CD4-positive, alpha-beta T cell treated with Interleukin-10 for 1 hour (primary cell): ENCODE measurements around the gene AIG1.
"Not testable (repeated sequence)": the region's sequence is repeated elsewhere in the genome, so short reads cannot be mapped to it uniquely, and the experiment has no call there.

ENCODE experiments used
- DNase-seq: peaks from one replicate; pipeline ENCODE4 v3.0.0-alpha.2; 2020

Gene AIG1

DNA sequence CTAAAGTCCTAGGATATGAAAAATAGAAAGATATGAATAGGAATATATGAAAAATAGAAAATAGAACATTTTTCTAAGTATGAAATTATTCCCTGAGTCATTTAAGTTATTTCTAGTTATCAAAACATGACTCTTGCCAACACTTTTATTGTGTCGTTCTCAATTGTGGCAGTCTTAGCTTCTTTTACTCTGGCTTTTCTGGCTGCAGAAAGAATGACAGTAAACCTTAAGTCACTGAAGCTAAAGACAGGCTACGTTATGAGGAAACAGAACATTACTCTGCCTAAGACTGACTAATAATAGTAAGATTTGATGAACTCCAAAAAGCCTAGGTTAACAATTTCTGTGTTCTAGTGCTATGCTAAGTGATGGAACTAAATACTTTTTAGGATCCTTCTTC lies 74.6 kb downstream of the AIG1 start:
- DNase-seq: no peak

DNA sequence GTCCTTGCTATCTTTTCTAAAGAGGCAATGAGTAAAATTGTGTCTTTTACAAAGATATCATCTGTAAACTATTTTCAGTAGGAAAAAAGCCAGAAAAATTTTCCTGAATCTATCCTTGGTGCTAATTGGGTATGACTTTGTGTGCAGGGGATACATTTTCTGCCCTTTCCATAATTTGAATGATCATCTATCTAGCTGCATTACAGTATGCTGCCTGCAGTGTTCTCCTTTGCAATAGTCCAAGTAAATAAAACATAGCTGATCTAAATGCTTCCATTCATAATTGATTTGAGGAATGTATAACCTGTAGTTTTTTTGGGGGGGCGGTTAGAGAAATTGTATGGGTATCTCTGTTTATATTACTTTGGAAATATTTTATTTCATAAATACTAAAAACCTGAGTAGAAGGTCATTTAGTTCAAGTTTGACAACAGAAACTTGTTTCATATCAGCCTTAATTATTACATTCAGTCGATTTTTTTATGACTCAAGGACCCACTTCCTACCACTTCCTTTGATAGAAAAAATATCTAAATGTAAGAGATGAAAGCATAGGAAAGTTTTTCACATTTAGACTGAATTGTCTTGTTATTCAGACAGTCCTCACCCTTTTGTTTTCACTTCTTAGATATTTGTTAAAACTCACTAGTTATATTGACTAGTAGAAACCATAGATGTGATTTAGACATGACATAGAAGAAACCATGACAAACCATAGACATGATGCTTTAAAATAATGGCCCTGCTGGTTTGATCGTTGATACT lies 75.3 kb downstream of the AIG1 start:
- DNase-seq: no peak

- DNase-seq: no peak
Measured at GRCh38 chr6:143136647-143137046, 76.0 kb downstream of the AIG1 start.

DNA sequence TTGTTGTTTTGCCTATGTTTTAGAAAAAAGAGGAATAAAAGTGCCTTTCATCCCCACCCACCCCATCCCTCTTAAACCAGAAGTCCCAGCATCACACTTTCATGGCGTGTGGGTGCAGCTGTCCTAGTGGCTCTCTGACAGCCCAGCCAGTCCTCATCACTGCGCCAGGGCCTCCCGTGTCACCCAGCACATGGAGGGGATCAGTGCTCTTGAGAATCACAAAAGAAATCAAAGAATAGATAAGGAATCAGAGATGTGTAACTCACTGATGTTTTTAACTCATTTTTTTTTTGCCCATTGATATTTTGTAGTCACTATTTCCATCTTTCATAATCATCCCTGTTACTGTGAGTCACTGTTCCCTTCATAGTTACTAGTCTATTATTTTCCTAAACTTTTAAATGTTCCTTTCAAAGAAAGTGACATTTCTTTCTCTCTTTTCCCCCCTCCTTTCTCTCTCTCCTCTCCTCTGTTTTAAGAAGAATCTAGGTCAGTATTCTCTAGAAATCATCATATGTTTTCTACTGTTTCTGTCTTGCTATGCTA lies 78.6 kb downstream of the AIG1 start:
- no peak for DNase-seq

GRCh38 chr6:143139884-143140283 lies 79.2 kb downstream of the AIG1 start:
- not testable (repeated sequence) for DNase-seq

DNA sequence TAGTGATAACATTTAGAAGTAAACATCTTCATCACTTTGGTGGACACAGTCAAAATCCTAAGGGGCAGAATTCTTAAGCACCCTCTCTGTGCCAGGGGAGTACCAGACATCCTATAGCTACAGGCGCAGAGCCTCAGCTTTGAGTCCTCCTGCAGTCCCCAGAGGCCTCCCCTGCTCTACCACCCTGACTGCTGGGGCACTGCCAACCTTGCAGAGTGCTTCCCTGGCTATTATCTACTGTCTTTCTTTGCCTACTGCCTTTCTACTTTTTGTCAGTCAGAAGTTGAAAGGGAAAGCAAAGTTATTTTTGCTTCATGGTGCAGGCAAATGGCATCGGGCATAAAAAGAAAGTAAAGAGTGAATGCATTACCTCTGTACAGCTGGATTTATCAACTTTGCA lies 80.1 kb downstream of the AIG1 start:
- no peak for DNase-seq

DNA sequence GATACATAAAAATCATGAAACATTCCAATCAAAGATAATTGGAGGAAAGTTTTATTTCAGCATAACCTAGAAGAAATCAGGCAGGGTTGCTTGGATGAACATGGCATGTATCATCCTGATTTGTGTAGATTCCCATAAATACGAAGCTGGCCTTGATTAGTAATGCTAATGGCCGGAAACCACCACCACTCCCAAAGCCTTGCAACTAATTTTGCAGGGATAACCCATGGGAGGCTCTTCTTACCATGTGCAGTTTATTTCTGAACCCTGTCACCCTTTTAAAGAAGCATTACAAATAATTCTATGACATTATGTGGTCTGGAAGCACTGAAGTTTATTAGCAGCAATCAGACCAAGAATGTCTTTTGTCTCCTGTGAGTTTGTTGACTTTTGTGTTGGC lies 80.8 kb downstream of the AIG1 start:
- no peak for DNase-seq

GRCh38 chr6:143146186-143146851 lies 85.6 kb downstream of the AIG1 start:
- DNase-seq: no peak

GRCh38 chr6:143149771-143150170 lies 89.1 kb downstream of the AIG1 start:
- DNase-seq: no peak

- DNase-seq: no peak
Measured at GRCh38 chr6:143150281-143150680, 89.6 kb downstream of the AIG1 start.

DNA sequence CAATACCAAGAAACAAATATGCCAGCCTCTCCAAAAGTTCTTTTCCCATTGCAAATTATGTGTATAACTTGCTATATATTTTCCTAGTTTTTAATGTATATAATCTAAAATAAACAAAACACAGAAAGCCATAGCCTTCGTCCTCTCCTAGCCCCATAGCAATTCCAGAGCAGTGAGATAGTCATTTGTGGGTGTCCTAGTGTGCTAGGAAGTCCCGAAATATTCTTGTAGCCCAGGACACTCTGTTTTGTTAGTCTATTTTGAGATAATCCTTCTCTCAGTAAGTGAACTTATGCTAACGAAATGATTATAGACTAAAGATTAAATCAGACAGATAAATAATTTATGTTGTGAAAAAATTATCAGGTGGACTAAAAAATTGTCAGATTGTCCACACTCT lies 90.7 kb downstream of the AIG1 start:
- DNase-seq: no peak

GRCh38 chr6:143155681-143156080 lies 95.0 kb downstream of the AIG1 start:
- no peak for DNase-seq

GRCh38 chr6:143157131-143157530 lies 96.4 kb downstream of the AIG1 start:
- no peak for DNase-seq

DNA sequence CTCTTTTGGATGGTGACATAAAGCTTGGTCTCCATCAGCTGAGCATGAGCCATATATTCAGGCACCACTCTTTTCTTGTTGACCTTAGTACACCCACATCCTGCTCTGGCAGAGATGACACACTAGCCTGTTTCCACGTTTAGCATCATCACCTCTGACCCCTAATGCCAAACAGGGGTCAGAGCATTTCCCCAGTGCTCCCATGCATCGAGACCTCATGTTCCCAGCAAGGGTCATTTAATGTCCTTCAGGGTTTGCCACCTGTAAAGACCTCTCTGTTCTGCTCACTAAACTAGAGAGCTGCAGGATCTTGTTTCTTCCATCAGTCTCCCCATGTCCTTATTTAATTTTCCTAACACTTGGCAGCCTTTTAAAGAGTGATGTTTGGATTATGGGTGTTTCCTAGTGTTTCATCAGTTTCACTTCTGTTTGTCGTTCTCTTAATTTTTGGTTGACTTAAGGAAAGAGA lies 97.5 kb downstream of the AIG1 start:
- DNase-seq: no peak

GRCh38 chr6:143159001-143159400 lies 98.3 kb downstream of the AIG1 start:
- DNase-seq: no peak

DNA sequence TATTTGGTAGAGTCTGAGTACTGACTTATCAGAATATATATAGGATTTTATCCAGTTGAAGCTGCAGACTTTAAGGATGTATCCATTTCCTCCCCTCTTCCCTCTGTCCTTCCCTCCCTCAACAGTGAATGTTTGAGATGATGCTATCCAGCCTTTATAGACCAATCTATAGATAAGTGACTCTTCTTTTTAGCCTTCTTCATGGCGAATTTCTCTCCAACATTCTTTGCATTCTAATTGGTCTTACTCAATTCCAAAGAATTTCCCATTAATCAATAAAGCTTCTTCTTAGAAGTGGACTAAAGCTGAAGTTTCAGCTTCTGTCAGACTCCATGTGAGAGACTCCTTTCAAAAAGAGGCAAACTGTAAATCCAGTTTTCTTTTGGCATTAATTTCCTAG lies 99.3 kb downstream of the AIG1 start:
- no peak for DNase-seq

- DNase-seq: no peak
Measured at GRCh38 chr6:143160439-143161220, 99.9 kb downstream of the AIG1 start.

DNA sequence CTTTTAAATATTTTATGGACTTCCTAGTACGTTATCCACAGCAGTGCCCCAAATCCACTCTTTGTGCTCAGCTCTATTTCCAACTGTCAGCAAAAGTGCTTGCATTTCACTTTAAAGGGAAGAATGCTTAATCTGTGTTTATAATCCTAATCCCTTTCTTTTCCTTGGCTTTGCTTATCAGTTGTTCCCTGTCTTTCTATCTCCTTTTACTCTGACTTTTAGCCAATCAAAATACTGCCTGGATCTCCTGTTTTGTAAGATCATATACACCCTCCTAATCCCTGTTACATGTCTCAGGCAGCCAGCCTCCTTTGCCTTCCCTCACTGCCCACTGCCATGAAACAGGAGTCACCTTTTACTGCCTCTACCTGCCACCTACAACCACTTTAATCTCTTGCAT lies 102.9 kb downstream of the AIG1 start:
- no peak for DNase-seq

DNA sequence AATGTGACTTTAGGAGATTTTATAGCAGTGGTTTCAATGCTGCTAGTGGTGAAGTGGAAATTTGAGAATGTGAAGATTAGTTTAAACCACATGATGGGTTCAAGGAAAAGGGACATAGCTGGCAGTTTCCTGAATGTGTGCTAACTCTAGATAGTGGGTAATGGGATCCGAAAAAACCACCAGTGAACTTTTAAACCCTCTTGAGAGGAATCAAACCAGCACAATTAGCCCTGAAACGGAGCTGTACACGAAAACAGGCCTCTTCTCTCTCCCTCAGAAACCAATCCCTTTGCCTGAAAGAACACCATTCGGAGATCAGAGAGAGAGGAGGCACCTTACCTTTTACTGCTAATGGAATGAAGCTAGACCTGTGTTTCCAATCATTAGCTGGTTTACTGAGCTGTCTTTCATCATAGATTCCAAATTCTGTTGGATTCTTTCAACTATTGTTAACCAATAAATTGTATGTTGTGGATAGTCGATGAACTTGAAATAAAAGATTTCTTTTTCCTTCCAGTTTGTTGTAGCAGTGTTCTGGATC lies 103.9 kb downstream of the AIG1 start:
- DNase-seq: no peak

DNA sequence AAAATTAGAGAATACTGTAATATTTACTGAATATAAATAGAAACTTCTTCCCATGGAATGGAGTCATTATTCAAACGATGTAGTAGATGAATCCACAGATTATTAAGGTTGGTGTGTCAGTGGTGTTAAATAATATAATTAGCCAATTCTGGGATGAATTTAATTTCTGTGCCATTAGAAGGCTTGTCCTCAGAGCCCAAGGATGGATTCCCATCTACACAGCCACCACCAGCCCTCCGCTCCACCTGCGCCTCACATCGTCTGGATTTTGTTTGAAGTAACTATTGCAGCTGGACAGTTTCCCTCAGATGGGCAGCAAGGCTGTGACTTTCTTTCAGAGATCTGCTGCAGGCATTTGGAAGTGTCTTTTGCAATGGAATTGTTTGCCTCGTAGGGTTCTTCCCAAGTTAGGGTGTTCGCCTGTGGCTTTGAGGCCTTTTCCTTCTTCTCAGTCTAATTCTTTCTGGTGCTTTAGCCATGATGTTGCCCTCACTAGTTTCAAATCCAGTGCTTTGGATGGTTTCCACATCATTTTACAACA lies 104.7 kb downstream of the AIG1 start:
- no peak for DNase-seq

GRCh38 chr6:143166247-143166695 lies 105.6 kb downstream of the AIG1 start:
- no peak for DNase-seq

- DNase-seq: no peak
Measured at GRCh38 chr6:143167224-143167623, 106.5 kb downstream of the AIG1 start.

DNA sequence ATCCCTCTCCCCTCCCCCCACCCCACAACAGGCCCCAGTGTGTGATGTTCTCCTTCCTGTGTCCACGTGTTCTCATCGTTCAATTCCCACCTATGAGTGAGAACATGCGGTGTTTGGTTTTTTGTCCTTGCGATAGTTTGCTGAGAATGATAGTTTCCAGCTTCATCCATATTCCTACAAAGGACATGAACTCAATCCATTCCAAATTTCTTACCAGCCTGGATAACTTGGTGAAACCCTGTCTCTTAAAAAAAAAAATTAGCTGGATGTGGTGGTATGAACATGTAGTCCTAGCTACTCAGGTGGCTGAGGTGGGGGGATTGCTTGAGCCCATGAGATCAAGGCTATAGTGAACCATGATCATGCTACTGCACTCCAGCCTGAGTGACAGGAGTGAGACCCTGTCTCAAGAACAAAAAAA lies 107.7 kb downstream of the AIG1 start:
- not testable (repeated sequence) for DNase-seq
